H1 (cell line): Measurements from ENCODE around the gene AGBL4.

Experiments used
- CTCF ChIP-seq, 3 experiments: IDR thresholded peaks; 1 replicate in 2 of 3; 2 replicates in 1 of 3; pipeline versions ENCODE4 v1.5.1 to v1.6.1; 2011; ENCODE audit warnings: low read length in 3 of 3, mild to moderate bottlenecking in 3 of 3, inconsistent platforms in 2 of 3, low read depth in 1 of 3, moderate library complexity in 1 of 3; ENCODE audit not compliant: insufficient read depth in 1 of 3; ENCODE audit errors: control extremely low read depth in 1 of 3
- MAFK ChIP-seq: IDR thresholded peaks from 2 replicates; pipeline ENCODE4 v1.6.1; 2012; ENCODE audit warnings: low read depth, mild to moderate bottlenecking, improper control_type of control experiment, low read length
- MAX ChIP-seq: IDR thresholded peaks from 2 replicates; pipeline ENCODE4 v1.6.1; 2012; ENCODE audit warnings: inconsistent platforms
- POLR2A ChIP-seq, 2 experiments: IDR thresholded peaks; 1 replicate in 1 of 2; 2 replicates in 1 of 2; pipeline ENCODE4 v1.6.1; 2011; ENCODE audit warnings: low read depth in 2 of 2, low read length in 2 of 2, mild to moderate bottlenecking in 2 of 2; ENCODE audit errors: control extremely low read depth in 1 of 2
- POLR2AphosphoS5 ChIP-seq: IDR thresholded peaks from 2 replicates; pipeline ENCODE4 v1.6.1; 2011; ENCODE audit warnings: low read depth, low read length

- TF ChIP-seq CTCF (IDR thresholded peaks at IDR 0.05; ENCODE audit: control extremely low read depth in 1 of 3, insufficient read depth in 1 of 3, low read depth in 1 of 3, low read length in 3 of 3), result no peak
- no peak for TF ChIP-seq POLR2A (IDR thresholded peaks at IDR 0.05; ENCODE audit: control extremely low read depth in 1 of 2, low read depth in 2 of 2, low read length in 2 of 2)
- TF ChIP-seq MAFK, result no peak
- no peak for TF ChIP-seq POLR2AphosphoS5
- no peak for TF ChIP-seq MAX
Measured at GRCh38 chr1:48543854-48544253, 1479.9 kb downstream of the AGBL4 start.
